Measurements from ENCODE around the gene PRR16.

PRR16 gene

DNA sequence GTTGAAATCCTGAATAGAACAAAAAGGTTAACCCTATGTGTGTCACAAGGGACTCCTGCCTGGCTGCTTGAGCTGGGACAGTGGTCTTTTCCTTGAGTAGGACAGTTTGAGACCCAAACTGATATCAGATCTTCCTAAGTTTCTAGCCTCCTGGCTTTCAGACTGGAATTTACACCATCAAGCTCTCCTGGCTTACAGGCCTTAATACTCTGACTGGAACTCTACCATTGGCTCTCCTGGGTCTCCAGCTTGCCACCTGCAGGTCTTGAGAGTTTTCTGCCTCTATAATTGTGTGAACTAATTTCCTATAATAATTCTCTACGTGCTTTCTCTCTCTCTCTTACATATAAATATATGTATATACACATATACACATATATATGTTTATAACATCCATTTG is 112.5 kb downstream of the PRR16 start:
- DNase-seq (ENCODE audit: low read depth): no peak
- TF ChIP-seq, protein P1, sequence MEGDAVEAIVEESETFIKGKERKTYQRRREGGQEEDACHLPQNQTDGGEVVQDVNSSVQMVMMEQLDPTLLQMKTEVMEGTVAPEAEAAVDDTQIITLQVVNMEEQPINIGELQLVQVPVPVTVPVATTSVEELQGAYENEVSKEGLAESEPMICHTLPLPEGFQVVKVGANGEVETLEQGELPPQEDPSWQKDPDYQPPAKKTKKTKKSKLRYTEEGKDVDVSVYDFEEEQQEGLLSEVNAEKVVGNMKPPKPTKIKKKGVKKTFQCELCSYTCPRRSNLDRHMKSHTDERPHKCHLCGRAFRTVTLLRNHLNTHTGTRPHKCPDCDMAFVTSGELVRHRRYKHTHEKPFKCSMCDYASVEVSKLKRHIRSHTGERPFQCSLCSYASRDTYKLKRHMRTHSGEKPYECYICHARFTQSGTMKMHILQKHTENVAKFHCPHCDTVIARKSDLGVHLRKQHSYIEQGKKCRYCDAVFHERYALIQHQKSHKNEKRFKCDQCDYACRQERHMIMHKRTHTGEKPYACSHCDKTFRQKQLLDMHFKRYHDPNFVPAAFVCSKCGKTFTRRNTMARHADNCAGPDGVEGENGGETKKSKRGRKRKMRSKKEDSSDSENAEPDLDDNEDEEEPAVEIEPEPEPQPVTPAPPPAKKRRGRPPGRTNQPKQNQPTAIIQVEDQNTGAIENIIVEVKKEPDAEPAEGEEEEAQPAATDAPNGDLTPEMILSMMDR (IDR thresholded peaks at IDR 0.05; ENCODE audit: insufficient read depth, low read depth, low read length, missing control alignments): no peak
- no peak overlapping the region for H3K4me3 ChIP-seq (ENCODE audit: low read depth, low read length)

DNA sequence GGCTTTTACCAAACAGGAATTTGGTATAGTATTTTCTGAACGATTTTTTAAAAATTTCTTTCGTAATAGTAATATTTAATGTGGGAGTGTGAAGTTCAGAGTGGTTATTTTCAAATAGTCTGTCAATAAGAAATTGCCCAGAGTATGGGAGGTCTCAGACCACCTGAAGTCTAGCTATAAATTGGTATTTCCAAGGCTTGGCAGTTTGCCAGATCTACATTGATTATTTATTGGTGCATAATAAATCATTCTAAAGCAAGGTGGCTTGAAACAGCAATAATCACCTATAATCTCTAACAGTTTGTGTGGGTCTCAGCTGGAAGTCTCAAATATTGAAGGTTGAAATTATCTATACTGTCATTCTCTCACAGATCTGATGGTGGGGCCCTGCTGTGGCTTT is 118.5 kb downstream of the PRR16 start:
- no peak overlapping the region for H3K4me3 ChIP-seq (ENCODE audit: low read depth, low read length)
- DNase-seq (ENCODE audit: low read depth): no peak
- TF ChIP-seq, protein P1 (IDR thresholded peaks at IDR 0.05; ENCODE audit: insufficient read depth, low read depth, low read length, missing control alignments): no peak

DNA sequence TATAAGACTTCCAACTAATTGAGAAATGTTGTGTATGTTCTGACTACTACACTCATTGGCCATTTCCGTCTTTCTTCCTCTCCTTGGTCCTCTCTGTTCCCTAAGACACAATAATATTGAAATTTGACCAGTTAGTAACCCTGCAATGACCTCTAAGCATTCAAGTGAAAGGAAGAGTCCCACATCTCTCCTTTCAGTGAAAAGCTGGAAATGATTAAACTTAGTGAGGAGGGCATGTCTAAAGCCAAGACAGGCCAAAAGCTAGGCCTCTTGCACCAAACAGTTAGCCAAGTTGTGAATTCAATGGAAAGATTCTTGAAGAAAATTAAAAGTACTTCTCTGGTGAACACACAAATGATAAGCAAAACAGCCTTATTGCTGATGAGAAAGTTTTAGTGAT is 122.5 kb downstream of the PRR16 start:
- no peak for DNase-seq (ENCODE audit: low read depth)
- no peak overlapping the region for H3K4me3 ChIP-seq (ENCODE audit: low read depth, low read length)
- TF ChIP-seq, protein P1 (IDR thresholded peaks at IDR 0.05; ENCODE audit: insufficient read depth, low read depth, low read length, missing control alignments): no peak

DNA sequence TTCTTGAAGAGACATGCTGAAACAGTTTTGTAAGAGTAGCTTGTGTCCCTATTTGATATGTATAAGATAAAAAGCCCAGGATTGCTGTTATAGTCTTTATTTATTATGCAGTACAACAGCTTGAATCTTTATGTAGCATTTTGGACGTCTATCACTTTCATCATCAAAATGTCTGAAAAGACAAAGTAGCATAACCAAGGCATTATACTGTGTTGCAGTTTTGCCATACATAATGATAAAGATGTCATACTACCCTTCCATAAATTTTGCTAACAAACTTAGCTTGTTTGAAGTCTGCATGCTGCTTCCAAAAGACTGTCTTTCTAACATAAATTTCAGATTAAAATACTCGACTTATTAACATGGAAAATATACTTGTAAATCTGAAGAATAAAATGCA is 127.8 kb downstream of the PRR16 start:
- H3K4me3 ChIP-seq (ENCODE audit: low read depth, low read length): no peak overlapping the region
- TF ChIP-seq, protein P1 (IDR thresholded peaks at IDR 0.05; ENCODE audit: insufficient read depth, low read depth, low read length, missing control alignments): no peak
- no peak for DNase-seq (ENCODE audit: low read depth)

DNA sequence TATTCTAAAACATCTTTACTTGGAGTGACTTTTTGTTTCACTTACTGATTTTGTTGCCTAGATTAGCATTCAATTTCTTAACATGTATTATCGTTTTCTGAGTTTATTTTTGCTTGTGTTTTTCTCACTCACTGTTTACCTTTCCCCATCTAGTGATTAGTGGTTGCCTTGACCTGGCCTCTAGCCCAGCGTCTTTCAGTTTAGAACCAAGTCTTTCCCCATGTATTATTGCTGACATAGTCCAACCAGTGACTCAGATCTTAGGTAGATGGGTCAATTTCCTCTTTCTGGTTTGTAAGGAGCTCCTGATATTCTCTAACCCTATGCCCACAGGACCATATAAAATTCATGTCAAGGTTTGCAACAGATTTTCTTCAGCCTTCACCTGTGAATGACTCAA is 135.5 kb downstream of the PRR16 start:
- TF ChIP-seq, protein P1 (IDR thresholded peaks at IDR 0.05; ENCODE audit: insufficient read depth, low read depth, low read length, missing control alignments): no peak
- DNase-seq (ENCODE audit: low read depth): no peak
- no peak overlapping the region for H3K4me3 ChIP-seq (ENCODE audit: low read depth, low read length)

DNA sequence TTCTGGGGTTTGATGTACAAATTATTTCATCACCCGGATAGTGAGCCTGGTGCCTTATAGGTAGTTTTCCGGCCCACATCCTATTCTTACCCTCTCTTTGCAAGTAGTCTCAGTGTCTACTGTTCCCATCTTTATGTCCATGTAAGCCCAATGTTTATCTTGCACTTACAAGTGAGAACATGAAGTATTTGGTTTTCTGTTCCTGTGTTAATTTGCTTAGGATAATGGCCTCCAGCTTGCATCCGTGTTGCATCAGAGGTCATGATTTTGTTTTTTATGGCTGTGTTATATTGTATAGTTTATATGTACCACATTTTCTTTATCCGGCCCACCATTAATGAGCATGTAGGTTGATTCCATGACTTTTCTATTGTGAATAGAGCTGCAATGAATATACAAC is 136.5 kb downstream of the PRR16 start:
- no peak for DNase-seq (ENCODE audit: low read depth)

DNA sequence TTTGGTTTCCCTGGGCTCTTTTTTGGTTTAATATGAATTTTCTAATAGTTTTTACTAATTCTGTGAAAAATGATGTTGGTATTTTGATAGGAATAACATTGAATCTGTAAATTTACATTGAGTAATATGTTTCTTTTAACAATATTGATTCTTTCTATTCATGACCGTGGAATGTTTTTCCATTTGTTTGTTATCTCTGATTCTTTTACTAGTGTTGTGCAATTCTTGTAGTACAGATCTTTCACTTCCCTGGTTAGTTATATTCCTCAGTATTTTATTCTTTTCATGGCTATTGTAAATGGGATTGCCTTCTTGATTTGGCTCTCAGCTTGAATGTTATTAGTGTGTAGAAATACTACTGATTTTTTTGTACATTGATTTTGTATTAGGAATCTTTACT is 137.9 kb downstream of the PRR16 start:
- DNase-seq (ENCODE audit: low read depth): no peak
- H3K4me3 ChIP-seq (ENCODE audit: low read depth, low read length): no peak overlapping the region
- TF ChIP-seq, protein P1 (IDR thresholded peaks at IDR 0.05; ENCODE audit: insufficient read depth, low read depth, low read length, missing control alignments): no peak

More for the DNA sequence above, 136.5 kb downstream of the PRR16 start:
- TF ChIP-seq, protein P1 (IDR thresholded peaks at IDR 0.05; ENCODE audit: insufficient read depth, low read depth, low read length, missing control alignments): no peak
- no peak overlapping the region for H3K4me3 ChIP-seq (ENCODE audit: low read depth, low read length)

Data from GM12865 (cell line).